Measurements from ENCODE around the gene MAP3K7CL.

MAP3K7CL gene

GRCh38 chr21:29195981-29196669 is 65.7 kb downstream of the MAP3K7CL start:
- peak; percentile 46 to 63 (median 59) for DNase-seq (ENCODE audit: low read depth in 3 of 3)

GRCh38 chr21:29196670-29197191 is 66.3 kb downstream of the MAP3K7CL start:
- DNase-seq (ENCODE audit: low read depth in 3 of 3): no peak

GRCh38 chr21:29201186-29201585 is 70.7 kb downstream of the MAP3K7CL start:
- no peak for DNase-seq (ENCODE audit: low read depth in 3 of 3)

- DNase-seq (ENCODE audit: low read depth in 3 of 3): no peak
These were observed 74.6 kb downstream of the MAP3K7CL start for GRCh38 chr21:29205009-29205408.

GRCh38 chr21:29205988-29206387 is 75.5 kb downstream of the MAP3K7CL start:
- DNase-seq (ENCODE audit: low read depth in 3 of 3): no peak

- no peak for DNase-seq (ENCODE audit: low read depth in 3 of 3)
These were observed 76.0 kb downstream of the MAP3K7CL start for GRCh38 chr21:29206445-29206844.

GRCh38 chr21:29207201-29207600 is 76.8 kb downstream of the MAP3K7CL start:
- no peak for DNase-seq (ENCODE audit: low read depth in 3 of 3)

GRCh38 chr21:29208044-29208681 is 77.7 kb downstream of the MAP3K7CL start:
- no peak for DNase-seq (ENCODE audit: low read depth in 3 of 3)

GRCh38 chr21:29208682-29209059 is 78.2 kb downstream of the MAP3K7CL start:
- DNase-seq (ENCODE audit: low read depth in 3 of 3): no peak

GRCh38 chr21:29209696-29210095 is 79.3 kb downstream of the MAP3K7CL start:
- DNase-seq (ENCODE audit: low read depth in 3 of 3): no peak

- DNase-seq (ENCODE audit: low read depth in 3 of 3): no peak
These were observed 80.8 kb downstream of the MAP3K7CL start for GRCh38 chr21:29211205-29211604.

- no peak for DNase-seq (ENCODE audit: low read depth in 3 of 3)
These were observed 82.0 kb downstream of the MAP3K7CL start for GRCh38 chr21:29212446-29212845.

- no peak for DNase-seq (ENCODE audit: low read depth in 3 of 3)
These were observed 83.3 kb downstream of the MAP3K7CL start for GRCh38 chr21:29213513-29214385.

- no peak for DNase-seq (ENCODE audit: low read depth in 3 of 3)
These were observed 85.3 kb downstream of the MAP3K7CL start for GRCh38 chr21:29215709-29216108.

- DNase-seq (ENCODE audit: low read depth in 3 of 3): no peak
These were observed 87.4 kb downstream of the MAP3K7CL start for GRCh38 chr21:29217818-29218291.

- no peak for DNase-seq (ENCODE audit: low read depth in 3 of 3)
These were observed 88.3 kb downstream of the MAP3K7CL start for GRCh38 chr21:29218749-29219148.

GRCh38 chr21:29219165-29219770 is 88.8 kb downstream of the MAP3K7CL start:
- DNase-seq (ENCODE audit: low read depth in 3 of 3): no peak

- DNase-seq (ENCODE audit: low read depth in 3 of 3): no peak
These were observed 90.9 kb downstream of the MAP3K7CL start for GRCh38 chr21:29221253-29221744.

- DNase-seq (ENCODE audit: low read depth in 3 of 3): no peak
These were observed 93.6 kb downstream of the MAP3K7CL start for GRCh38 chr21:29224006-29224405.
